ENCODE data around the gene ZNF80. TPM values are rescaled to one million over a fixed set of nuclear protein-coding genes. Genes with fewer than 3 reads are reported as not detected.

The ZNF80 gene
- total and polyA plus RNA-seq, 2 of the 8 experiments (the other 6 are each of a cell fraction or from before 2014, with no cell fraction given): not detected

DNA sequence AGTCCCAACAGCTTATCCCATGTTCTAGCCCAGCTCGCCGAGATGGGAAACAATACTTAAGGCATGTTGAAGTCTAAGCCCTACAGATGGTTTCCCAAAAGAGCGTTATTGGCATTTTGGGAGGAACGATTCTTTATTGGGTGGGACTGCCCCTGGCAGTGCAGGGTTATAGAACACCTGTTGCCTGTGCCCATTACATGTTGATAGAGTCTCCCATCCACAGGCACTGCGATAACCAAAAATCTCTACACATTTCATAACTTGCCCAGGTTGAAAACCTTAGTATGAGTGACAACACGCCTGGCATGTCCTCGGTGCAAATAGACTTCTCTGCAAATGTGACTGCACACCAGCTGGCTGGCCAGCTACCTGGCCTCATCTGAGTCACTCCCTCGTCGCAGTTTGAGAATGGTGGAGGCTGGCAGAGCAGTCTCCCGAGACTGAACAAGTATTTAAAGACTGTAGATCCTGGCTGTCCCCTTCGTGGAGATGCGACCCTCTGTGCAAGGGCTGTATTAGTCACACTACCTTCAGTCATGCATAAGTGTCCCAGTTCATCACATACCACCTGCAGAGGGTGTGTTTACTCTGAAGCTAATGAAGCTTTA is 18.7 kb downstream of the ZNF80 start:
- Histone ChIP-seq H3K18ac (ENCODE audit: extremely low read depth, low read length) (no peak overlapping the region), H3K4me1 (replicated peaks in 1 of 4; ENCODE audit: control insufficient read depth in 3 of 4, insufficient read depth in 4 of 4, low read length in 3 of 4) (peaks cover 1 to 15% (median 3%) of the 10 kb centered on the region in 4 experiments; a peak in 5 of 7 replicates), H3K4ac (replicated peaks; ENCODE audit: insufficient read length, low read depth, low read length) (no peak overlapping the region), H3K9ac (replicated peaks in 1 of 4; ENCODE audit: extremely low read depth in 1 of 4, low read depth in 3 of 4, low read length in 3 of 4) (no peak overlapping the region), H2BK12ac (ENCODE audit: low read depth, low read length) (0 out of 2 replicates have a peak overlapping the region, but pooled peaks have one; percentile 20), H2BK20ac (ENCODE audit: low read length) (peak overlapping the region; percentile 41; the same call in 1 of the 2 replicates), H2AFZ (ENCODE audit: low read length) (no peak overlapping the region), H2BK5ac (ENCODE audit: low read depth, low read length) (no peak overlapping the region), H4K91ac (replicated peaks; ENCODE audit: insufficient read length, low read length) (no peak overlapping the region), H3K23ac (ENCODE audit: insufficient read length) (no peak overlapping the region), H3K14ac (ENCODE audit: insufficient read length) (no peak overlapping the region), H3K56ac (replicated peaks; ENCODE audit: insufficient read length, low read depth, low read length) (no peak overlapping the region), H4K8ac (ENCODE audit: extremely low read depth, insufficient read depth, low read length) (no peak overlapping the region), H4K20me1 (replicated peaks in 1 of 2; ENCODE audit: control insufficient read depth in 1 of 2, insufficient read depth in 2 of 2, low read length in 2 of 2) (no peaks in the 10 kb centered on the region), H2AK5ac (ENCODE audit: low read depth, low read length) (no peak overlapping the region; the same call in 1 of the 2 replicates), H2BK120ac (replicated peaks; ENCODE audit: low read depth, low read length) (no peak overlapping the region), H3K23me2 (ENCODE audit: low read depth, low read length) (no peaks in the 10 kb centered on the region; the same call in 1 of the 2 replicates), H3K4me3 (ENCODE audit: extremely low read depth in 1 of 4, insufficient read depth in 2 of 4, low read depth in 3 of 4, low read length in 4 of 4) (no peak overlapping the region), H3K79me2 (ENCODE audit: control insufficient read depth in 1 of 2, insufficient read depth in 2 of 2, low read length in 2 of 2) (no peaks in the 10 kb centered on the region), H4K5ac (ENCODE audit: insufficient read length, low read depth, low read length) (no peak overlapping the region), H3K4me2 (ENCODE audit: insufficient read depth in 1 of 2, low read depth in 2 of 2, low read length in 2 of 2) (no peak overlapping the region), H3K27ac (ENCODE audit: low read depth, low read length) (no peak overlapping the region), H3K9me3 (ENCODE audit: insufficient read depth in 2 of 2, low read depth in 1 of 2, low read length in 1 of 2) (no peaks in the 10 kb centered on the region), H3K27me3 (replicated peaks in 1 of 4; ENCODE audit: control insufficient read depth in 3 of 4, extremely low read depth in 1 of 4, insufficient read depth in 3 of 4, low read length in 3 of 4) (peaks cover 0 to 4% (median 1%) of the 10 kb centered on the region in 4 experiments; a peak in 3 of 7 replicates), H3K36me3 (ENCODE audit: control insufficient read depth in 2 of 4, insufficient read depth in 4 of 4, low read length in 3 of 4) (no peaks in the 10 kb centered on the region), H2BK15ac (ENCODE audit: low read length) (no peak overlapping the region), H3K79me1 (ENCODE audit: low read depth, low read length) (no peaks in the 10 kb centered on the region)
- no peak for FAIRE-seq
- 93% methylated on average over 12 of the region's 12 CpGs; no CpG with 5 or more reads in 1 of the 2 experiments for WGBS, 2 experiments (ENCODE audit: extremely low coverage in 1 of 2, insufficient coverage in 1 of 2, insufficient read length in 1 of 2, insufficient replicate concordance in 2 of 2, low coverage in 1 of 2, low lambda C conversion rate in 2 of 2, missing lambda C conversion rate in 1 of 2)
- ChIA-PET POLR2A (ENCODE audit: partially characterized antibody) (no interaction called here), CTCF (ENCODE audit: partially characterized antibody) (interaction anchor here (1.1 to 1.4 kb wide), 3 partner anchors 67 to 152 kb away, joined by 3 to 4 read pairs (median 3); no protein-coding TSS in a partner anchor)
- no peak for DNase-seq (ENCODE audit: low read depth in 1 of 2, low spot score in 2 of 2)
- TF ChIP-seq EZH2 (IDR thresholded peaks at IDR 0.05; ENCODE audit: low read depth, low read length, severe bottlenecking) (no peak), TEAD4 (IDR thresholded peaks at IDR 0.05; ENCODE audit: low read depth, low read length) (no peak), TBP (IDR thresholded peaks at IDR 0.05; ENCODE audit: low read depth, low read length) (no peak), TAF1 (IDR thresholded peaks at IDR 0.05; ENCODE audit: low read depth, low read length) (no peak), CBX5 (IDR thresholded peaks at IDR 0.05; ENCODE audit: low read depth, low read length) (no peak), POLR2AphosphoS5 (IDR thresholded peaks at IDR 0.05; ENCODE audit: low read depth, low read length) (no peak), CHD2 (IDR thresholded peaks at IDR 0.05; ENCODE audit: low read length) (no peak), KDM5A (IDR thresholded peaks at IDR 0.05; ENCODE audit: low read length) (no peak), POU5F1 (IDR thresholded peaks at IDR 0.05; ENCODE audit: low read depth, low read length) (no peak), NRF1 (IDR thresholded peaks at IDR 0.05; ENCODE audit: low read depth, low read length) (no peak), SP2 (IDR thresholded peaks at IDR 0.05; ENCODE audit: low read length) (no peak)
- TF ChIP-seq, protein P1, sequence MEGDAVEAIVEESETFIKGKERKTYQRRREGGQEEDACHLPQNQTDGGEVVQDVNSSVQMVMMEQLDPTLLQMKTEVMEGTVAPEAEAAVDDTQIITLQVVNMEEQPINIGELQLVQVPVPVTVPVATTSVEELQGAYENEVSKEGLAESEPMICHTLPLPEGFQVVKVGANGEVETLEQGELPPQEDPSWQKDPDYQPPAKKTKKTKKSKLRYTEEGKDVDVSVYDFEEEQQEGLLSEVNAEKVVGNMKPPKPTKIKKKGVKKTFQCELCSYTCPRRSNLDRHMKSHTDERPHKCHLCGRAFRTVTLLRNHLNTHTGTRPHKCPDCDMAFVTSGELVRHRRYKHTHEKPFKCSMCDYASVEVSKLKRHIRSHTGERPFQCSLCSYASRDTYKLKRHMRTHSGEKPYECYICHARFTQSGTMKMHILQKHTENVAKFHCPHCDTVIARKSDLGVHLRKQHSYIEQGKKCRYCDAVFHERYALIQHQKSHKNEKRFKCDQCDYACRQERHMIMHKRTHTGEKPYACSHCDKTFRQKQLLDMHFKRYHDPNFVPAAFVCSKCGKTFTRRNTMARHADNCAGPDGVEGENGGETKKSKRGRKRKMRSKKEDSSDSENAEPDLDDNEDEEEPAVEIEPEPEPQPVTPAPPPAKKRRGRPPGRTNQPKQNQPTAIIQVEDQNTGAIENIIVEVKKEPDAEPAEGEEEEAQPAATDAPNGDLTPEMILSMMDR (IDR thresholded peaks at IDR 0.05; ENCODE audit: control extremely low read depth in 1 of 3, insufficient read depth in 1 of 3, low read depth in 1 of 3, low read length in 3 of 3): no peak
